Mucosa of descending colon (tissue), 3 donors: ENCODE measurements around the gene MTFMT. TPM values are rescaled to one million over a fixed set of nuclear protein-coding genes. Genes with fewer than 3 reads are reported as not detected.

Experiments used
- ATAC-seq: fragments of 200-7000 bp; cut with Tn5 transposase; one replicate; pipeline ENCODE4 v1.9.1; 2020; ENCODE audit warnings: mild to moderate bottlenecking, moderate library complexity
- DNase-seq, 3 donors: peaks; one replicate each; pipeline ENCODE4 v3.0.0-alpha.2; 2020
- H3K36me3 ChIP-seq: fragments of 200-600 bp; one replicate; pipeline ENCODE4 v1.8.0; 2021; ENCODE audit warnings: low read depth, mild to moderate bottlenecking
- H3K4me1 ChIP-seq: fragments of 200-600 bp; one replicate; pipeline ENCODE4 v1.8.0; 2021; ENCODE audit warnings: low read depth, mild to moderate bottlenecking
- H3K4me3 ChIP-seq: fragments of 200-600 bp; one replicate; pipeline ENCODE4 v1.8.0; 2021; ENCODE audit warnings: mild to moderate bottlenecking
- H3K9me3 ChIP-seq: fragments of 200-600 bp; one replicate; pipeline ENCODE4 v1.8.0; 2021; ENCODE audit warnings: mild to moderate bottlenecking
- CTCF ChIP-seq: fragments of 200-600 bp; IDR thresholded peaks from one replicate; pipeline ENCODE4 v1.8.0; 2022; ENCODE audit warnings: antibody characterized with exemption, mild to moderate bottlenecking
- intact Hi-C, 2 donors: fragments of 100-400 bp; cut with DNase I in 1 of 2; cut with micrococcal nuclease in 1 of 2; formaldehyde crosslinking; loops; one replicate each; pipeline versions ENCODE4 v1.11.0 to v1.11.1; 2022; cut with DNase I, micrococcal nuclease
- total RNA-seq, 3 donors: library from RNA; stranded (reverse); fragmentation: NEBNext Ultra II Directional in 2 of 3; extraction: Animal tissue kit (Norgen Biotek cat#: 25700) in 2 of 3; gene quantifications; one replicate each; pipeline versions ENCODE4 v1.2.1 to v1.2.4, GENCODE V29; 2021 to 2023
- donor health status: DM: no; HTN: no; CAD: no; lungs with moderate emphysema.
- donor health status: DM: no; HTN: no; CAD: no.
- donor health status: DM: no; HTN: yes; CAD: no.

Gene MTFMT
- total RNA-seq, 3 donors from 2014 or later = 17.5 to 24.0 (median 19.2) TPM

DNA sequence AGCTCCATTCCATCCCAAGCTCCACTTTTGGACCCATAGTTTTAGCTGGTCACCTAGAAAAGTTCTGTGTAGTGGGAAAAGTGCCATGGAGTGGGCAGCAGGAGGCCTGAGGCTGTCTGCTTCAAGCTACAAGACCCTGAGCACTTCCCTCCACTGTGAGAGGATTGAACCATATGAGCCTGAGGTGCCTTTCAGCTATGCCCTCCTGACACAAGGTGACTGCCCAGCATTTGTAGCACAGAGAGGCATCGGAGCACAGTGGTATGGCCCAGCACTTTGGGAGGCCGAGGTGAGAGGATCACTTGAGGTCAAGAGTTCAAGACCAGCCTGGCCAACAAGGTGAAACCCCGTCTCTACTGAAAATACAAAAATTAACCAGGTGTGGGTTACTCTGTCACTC, 43.2 kb upstream of the MTFMT start:
- TF ChIP-seq CTCF = no peak
- no peak for ATAC-seq
- Histone ChIP-seq H3K9me3 (no peaks in the 10 kb centered on the region), H3K36me3 (no peaks in the 10 kb centered on the region), H3K4me1 (no peaks in the 10 kb centered on the region), H3K4me3 (no peak overlapping the region)
- intact Hi-C loops = no loop called here
- no peak for DNase-seq

DNA sequence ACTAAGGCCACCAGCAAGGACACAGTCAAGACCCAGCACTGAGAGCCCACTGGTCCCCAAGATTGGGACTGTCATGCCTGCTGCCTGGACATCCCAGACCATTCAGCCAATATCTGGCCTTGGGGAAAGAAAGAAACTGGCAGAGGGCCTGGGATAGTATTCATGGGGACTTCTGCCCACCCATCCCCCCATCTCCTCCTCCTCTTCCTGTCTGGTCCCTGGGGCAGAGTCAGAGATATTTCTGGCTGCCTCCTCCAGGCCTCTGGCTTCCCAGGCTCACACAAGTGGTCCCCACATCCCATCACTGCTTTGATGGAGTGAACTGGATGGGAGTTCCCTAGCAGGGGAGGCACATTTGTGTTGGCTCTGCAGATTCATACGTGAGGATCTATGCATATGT, 42.6 kb upstream of the MTFMT start:
- ATAC-seq (no peak), DNase-seq (no peak)
- H3K4me3 ChIP-seq = no peak overlapping the region
- H3K4me1 ChIP-seq = no peaks in the 10 kb centered on the region
- H3K9me3 ChIP-seq = no peaks in the 10 kb centered on the region
- no peak for TF ChIP-seq CTCF
- no peaks in the 10 kb centered on the region for H3K36me3 ChIP-seq
- intact Hi-C loops = no loop called here

GRCh38 chr15:65071381-65071811, 42.0 kb upstream of the MTFMT start:
- Histone ChIP-seq H3K9me3 (no peaks in the 10 kb centered on the region), H3K4me3 (no peak overlapping the region), H3K36me3 (no peaks in the 10 kb centered on the region), H3K4me1 (no peaks in the 10 kb centered on the region)
- no peak for DNase-seq
- peak; percentile 5 for ATAC-seq
- intact Hi-C loops = no loop called here
- TF ChIP-seq CTCF = no peak

- Histone ChIP-seq H3K4me1 (no peaks in the 10 kb centered on the region), H3K9me3 (no peaks in the 10 kb centered on the region), H3K4me3 (no peak overlapping the region), H3K36me3 (no peaks in the 10 kb centered on the region)
- DNase-seq = no peak
- ATAC-seq = no peak
- intact Hi-C loops = no loop called here
- TF ChIP-seq CTCF = no peak
Observed at GRCh38 chr15:65069779-65070546, 40.5 kb upstream of the MTFMT start.

- intact Hi-C loops = no loop called here
- no peak for TF ChIP-seq CTCF
Observed at GRCh38 chr15:65069179-65069578, 39.7 kb upstream of the MTFMT start.

More at GRCh38 chr15:65069179-65069578, 39.7 kb upstream of the MTFMT start:
- H3K4me3 ChIP-seq = no peak overlapping the region
- no peaks in the 10 kb centered on the region for H3K36me3 ChIP-seq
- no peaks in the 10 kb centered on the region for H3K9me3 ChIP-seq
- DNase-seq (peak in 1 of 3 donors; percentile 59), ATAC-seq (peak; percentile 63)
- H3K4me1 ChIP-seq = no peaks in the 10 kb centered on the region
